Urinary bladder (tissue), 4 donors: ENCODE measurements around the gene ME3. TPM values are rescaled to one million over a fixed set of nuclear protein-coding genes. Genes with fewer than 3 reads are reported as not detected.
"Not testable (repeated sequence)": the region's sequence is repeated elsewhere in the genome, so short reads cannot be mapped to it uniquely, and the experiment has no call there.

Source experiments
- DNase-seq: peaks from one replicate; pipeline ENCODE4 v3.0.0-alpha.2; 2015; ENCODE audit errors: extremely low spot score
- H3K27ac ChIP-seq: one replicate; pipeline ENCODE4 v1.5.1; 2013; ENCODE audit warnings: low read depth, mild to moderate bottlenecking, moderate library complexity
- H3K36me3 ChIP-seq: one replicate; pipeline ENCODE4 v1.6.1; 2013; ENCODE audit warnings: mild to moderate bottlenecking, moderate library complexity; ENCODE audit not compliant: insufficient read depth
- H3K4me1 ChIP-seq: one replicate; pipeline ENCODE4 v1.6.1; 2013; ENCODE audit warnings: mild to moderate bottlenecking, moderate library complexity; ENCODE audit not compliant: insufficient read depth
- H3K4me3 ChIP-seq: one replicate; pipeline ENCODE4 v1.5.1; 2013; ENCODE audit warnings: low read depth, low read length
- WGBS: extraction: QIAGEN DNeasy Blood & Tissue Kit; methylation state at CpG from one replicate; pipeline ENCODE4 v1.1.7; 2013; 5-methylcytosine and 5-hydroxymethylcytosine counted together
- polyA plus RNA-seq: library from polyadenylated mRNA; stranded (reverse); fragments of 200-250 nt; gene quantifications from one replicate; pipeline ENCODE4 v1.2.3, GENCODE V29; 2013
- total RNA-seq: library from RNA; depleted of rRNA; stranded (reverse); fragments of >200 nt; gene quantifications from one replicate; pipeline ENCODE4 v1.2.3, GENCODE V29; 2014
- donor health status: healthy with polysubstance abuse.
- donor health status: healthy.

Gene ME3
- total and polyA plus RNA-seq, 2 donors: 17.6 to 52.2 TPM

- no peak overlapping the region for H3K27ac ChIP-seq
- 81% methylated on average over 1 of the region's 1 CpG for WGBS
- H3K36me3 ChIP-seq: no peaks in the 10 kb centered on the region
- no peaks in the 10 kb centered on the region for H3K4me1 ChIP-seq
- no peak overlapping the region for H3K4me3 ChIP-seq
- no peak for DNase-seq
These were observed 6.2 kb downstream of the ME3 start for GRCh38 chr11:86666193-86666592.

GRCh38 chr11:86664930-86665329, 7.5 kb downstream of the ME3 start:
- Histone ChIP-seq H3K4me1 (no peaks in the 10 kb centered on the region), H3K27ac (no peak overlapping the region), H3K36me3 (no peaks in the 10 kb centered on the region), H3K4me3 (no peak overlapping the region)
- 85% methylated on average over 3 of the region's 3 CpGs for WGBS
- DNase-seq: no peak

GRCh38 chr11:86663761-86664160, 8.7 kb downstream of the ME3 start:
- H3K4me1 ChIP-seq: no peaks in the 10 kb centered on the region
- H3K27ac ChIP-seq: no peak overlapping the region
- DNase-seq: no peak
- H3K36me3 ChIP-seq: no peaks in the 10 kb centered on the region
- no peak overlapping the region for H3K4me3 ChIP-seq
- 30% methylated on average over 4 of the region's 4 CpGs for WGBS

- 64% methylated on average over 3 of the region's 3 CpGs for WGBS
- no peak overlapping the region for H3K4me3 ChIP-seq
- H3K27ac ChIP-seq: no peak overlapping the region
- H3K4me1 ChIP-seq: no peaks in the 10 kb centered on the region
- no peaks in the 10 kb centered on the region for H3K36me3 ChIP-seq
- DNase-seq: no peak
These were observed 9.1 kb downstream of the ME3 start for GRCh38 chr11:86663291-86663690.

- no peak for DNase-seq
- no peaks in the 10 kb centered on the region for H3K4me1 ChIP-seq
- no peak overlapping the region for H3K27ac ChIP-seq
- H3K4me3 ChIP-seq: no peak overlapping the region
- WGBS: 90% methylated on average over 2 of the region's 2 CpGs
- no peaks in the 10 kb centered on the region for H3K36me3 ChIP-seq
These were observed 11.7 kb downstream of the ME3 start for GRCh38 chr11:86660736-86661135.

- no peak for DNase-seq
- Histone ChIP-seq H3K4me1 (no peaks in the 10 kb centered on the region), H3K27ac (no peak overlapping the region), H3K4me3 (no peak overlapping the region), H3K36me3 (no peaks in the 10 kb centered on the region)
- 35% methylated on average over 2 of the region's 2 CpGs for WGBS
These were observed 12.3 kb downstream of the ME3 start for GRCh38 chr11:86660088-86660487.

- Histone ChIP-seq H3K36me3 (no peaks in the 10 kb centered on the region), H3K27ac (no peak overlapping the region)
- 68% methylated on average over 1 of the region's 1 CpG for WGBS
These were observed 13.9 kb downstream of the ME3 start for GRCh38 chr11:86658534-86658933.

GRCh38 chr11:86645212-86645611, 27.2 kb downstream of the ME3 start:
- DNase-seq, H3K36me3 ChIP-seq, H3K4me1 ChIP-seq, H3K27ac ChIP-seq, H3K4me3 ChIP-seq: not testable (repeated sequence)
- WGBS: 58% methylated on average over 3 of the region's 3 CpGs

More at GRCh38 chr11:86658534-86658933, 13.9 kb downstream of the ME3 start:
- Histone ChIP-seq H3K4me3 (no peak overlapping the region), H3K4me1 (no peaks in the 10 kb centered on the region)
- no peak for DNase-seq

- Histone ChIP-seq H3K27ac (no peak overlapping the region), H3K4me1 (no peaks in the 10 kb centered on the region), H3K4me3 (no peak overlapping the region), H3K36me3 (no peaks in the 10 kb centered on the region)
- no peak for DNase-seq
- 94% methylated on average over 2 of the region's 2 CpGs for WGBS
These were observed 28.1 kb downstream of the ME3 start for GRCh38 chr11:86644291-86644690.

- H3K36me3 ChIP-seq: no peaks in the 10 kb centered on the region
- H3K4me1 ChIP-seq: no peaks in the 10 kb centered on the region
- WGBS: 82% methylated on average over 1 of the region's 1 CpG
- no peak overlapping the region for H3K27ac ChIP-seq
- no peak overlapping the region for H3K4me3 ChIP-seq
- no peak for DNase-seq
These were observed 30.7 kb downstream of the ME3 start for GRCh38 chr11:86641537-86642261.

- Histone ChIP-seq H3K27ac (no peak overlapping the region), H3K4me1 (no peaks in the 10 kb centered on the region), H3K36me3 (no peaks in the 10 kb centered on the region), H3K4me3 (no peak overlapping the region)
- WGBS: 85% methylated on average over 1 of the region's 1 CpG
- no peak for DNase-seq
These were observed 33.3 kb downstream of the ME3 start for GRCh38 chr11:86639137-86639536.

GRCh38 chr11:86638673-86639072, 33.7 kb downstream of the ME3 start:
- Histone ChIP-seq H3K27ac (no peak overlapping the region), H3K36me3 (no peaks in the 10 kb centered on the region), H3K4me1 (no peaks in the 10 kb centered on the region), H3K4me3 (no peak overlapping the region)
- no peak for DNase-seq
- 94% methylated on average over 1 of the region's 1 CpG for WGBS

GRCh38 chr11:86637988-86638387, 34.4 kb downstream of the ME3 start:
- Histone ChIP-seq H3K4me3 (no peak overlapping the region), H3K4me1 (no peaks in the 10 kb centered on the region), H3K27ac (no peak overlapping the region), H3K36me3 (no peaks in the 10 kb centered on the region)
- no peak for DNase-seq

GRCh38 chr11:86636275-86636674, 36.1 kb downstream of the ME3 start:
- H3K36me3 ChIP-seq: no peaks in the 10 kb centered on the region
- no peaks in the 10 kb centered on the region for H3K4me1 ChIP-seq
- no peak for DNase-seq
- H3K4me3 ChIP-seq: no peak overlapping the region
- WGBS: 95% methylated on average over 1 of the region's 1 CpG
- H3K27ac ChIP-seq: no peak overlapping the region
